Skeletal muscle cell (primary cell): ENCODE data around the gene MVD.
"Not testable (repeated sequence)": the region's sequence is repeated elsewhere in the genome, so short reads cannot be mapped to it uniquely, and the experiment has no call there.

ENCODE experiments used
- DNase-seq: peaks from one replicate; pipeline ENCODE4 v3.0.0-alpha.2; 2010; ENCODE audit warnings: low read depth
- H3K4me3 ChIP-seq: 2 replicates; pipeline ENCODE4 v1.5.1; 2011; ENCODE audit warnings: low read depth, mild to moderate bottlenecking, control low read depth, low read length, moderate library complexity

MVD gene

GRCh38 chr16:88616320-88616719 is 46.6 kb downstream of the MVD start:
- DNase-seq, result no peak

GRCh38 chr16:88614818-88615580 is 47.9 kb downstream of the MVD start:
- no peak for DNase-seq
- no peak overlapping the region for H3K4me3 ChIP-seq

More at GRCh38 chr16:88616320-88616719, 46.6 kb downstream of the MVD start:
- H3K4me3 ChIP-seq, result no peak overlapping the region

- DNase-seq, result no peak
- H3K4me3 ChIP-seq, result no peak overlapping the region
These were observed 48.7 kb downstream of the MVD start for GRCh38 chr16:88613911-88614817.

- DNase-seq, result no peak
- H3K4me3 ChIP-seq, result no peak overlapping the region
These were observed 49.6 kb downstream of the MVD start for GRCh38 chr16:88613293-88613692.

- H3K4me3 ChIP-seq, result no peak overlapping the region
- DNase-seq, result no peak
These were observed 51.7 kb downstream of the MVD start for GRCh38 chr16:88610909-88611812.

GRCh38 chr16:88610080-88610479 is 52.8 kb downstream of the MVD start:
- H3K4me3 ChIP-seq, result no peak overlapping the region
- no peak for DNase-seq

- DNase-seq, H3K4me3 ChIP-seq: not testable (repeated sequence)
These were observed 53.5 kb downstream of the MVD start for GRCh38 chr16:88609426-88609825.

DNA sequence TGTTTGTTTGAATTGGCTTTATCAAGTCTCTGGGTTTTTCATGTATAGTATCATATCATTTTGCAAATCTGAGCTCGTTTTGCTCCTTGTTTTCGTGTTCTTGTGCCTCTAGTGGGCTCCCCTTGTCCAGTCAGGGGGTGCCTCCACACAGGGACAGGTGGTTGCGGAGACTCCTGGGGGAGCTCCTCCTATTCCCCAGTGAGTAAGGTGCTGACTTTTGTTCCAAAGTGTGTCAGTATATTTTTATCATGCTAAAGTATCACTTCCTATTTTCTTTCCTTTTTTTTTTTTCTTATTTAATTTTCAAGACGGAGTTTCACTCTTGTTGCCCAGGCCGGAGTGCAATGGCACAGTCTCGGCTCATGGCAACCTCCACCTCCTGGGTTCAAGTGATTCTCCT is 54.8 kb downstream of the MVD start:
- H3K4me3 ChIP-seq, result no peak overlapping the region
- DNase-seq, result no peak

GRCh38 chr16:88606148-88606757 is 56.6 kb downstream of the MVD start:
- no peak for DNase-seq
- no peak overlapping the region for H3K4me3 ChIP-seq

- DNase-seq, result no peak
- H3K4me3 ChIP-seq, result no peak overlapping the region
These were observed 57.4 kb downstream of the MVD start for GRCh38 chr16:88605186-88606147.

DNA sequence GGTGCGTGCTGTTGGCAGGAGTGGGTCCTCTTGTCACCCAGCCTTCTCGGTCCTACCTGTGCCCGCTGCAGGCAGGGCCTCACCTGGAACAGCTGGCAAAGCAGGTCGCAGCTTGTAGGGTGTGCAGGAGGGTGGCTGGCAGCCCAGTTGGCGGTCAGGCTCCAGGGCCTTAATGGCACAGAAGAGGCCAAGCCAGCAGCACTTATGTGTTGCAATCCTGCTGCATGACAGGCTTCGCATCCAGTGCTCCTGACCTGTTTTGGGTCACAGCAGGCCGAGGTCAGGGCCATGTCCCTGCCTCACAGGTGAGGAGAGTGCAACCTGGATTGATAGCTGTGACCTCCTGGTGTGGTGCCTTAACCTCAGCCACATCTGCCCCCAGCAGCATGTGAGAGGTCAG is 60.8 kb downstream of the MVD start:
- no peak overlapping the region for H3K4me3 ChIP-seq
- DNase-seq, result no peak
